Endothelial cell of umbilical vein (primary cell): ENCODE results near the gene PKP4. TPM values are rescaled to one million over a fixed set of nuclear protein-coding genes. Genes with fewer than 3 reads are reported as not detected.
"Not testable (repeated sequence)": the region's sequence is repeated elsewhere in the genome, so short reads cannot be mapped to it uniquely, and the experiment has no call there.

Source experiments
- BruUV-seq: library from RNA; stranded (reverse); fragments of 400-500 nt; replicated peaks from 2 replicates; lab custom pipeline; 2021; lab: Mats Ljungman, UMichigan
- CTCF ChIA-PET: fragments of 300-600, 350-600 bp; sonication (Branson Sonifier 250); formaldehyde crosslinking; loops from one replicate; lab custom pipeline; 2021; ENCODE audit warnings: antibody characterized with exemption, inconsistent platforms; lab: Charles Lee
- POLR2A ChIA-PET: fragments of 300-600, 350-600 bp; sonication (Branson Sonifier 250); formaldehyde crosslinking; loops from one replicate; lab custom pipeline; 2021; ENCODE audit warnings: antibody characterized with exemption, inconsistent platforms; lab: Charles Lee
- DNase-seq: peaks from one replicate; pipeline ENCODE4 v3.0.0-alpha.2; 2011; ENCODE audit warnings: low read depth, low spot score
- FAIRE-seq: peaks from 2 replicates; lab custom pipeline; 2011; peaks lifted over from hg19 to GRCh38; lab: Jason Lieb, UNC
- H2AFZ ChIP-seq: 2 replicates; pipeline ENCODE4 v1.6.0; 2012; ENCODE audit warnings: low read depth, low read length, control low read depth, inconsistent platforms
- H3K27ac ChIP-seq: 2 replicates; pipeline ENCODE4 v1.5.1; 2011; ENCODE audit warnings: low read depth, mild to moderate bottlenecking, control low read depth, low read length, moderate library complexity; ENCODE audit not compliant: insufficient read depth
- H3K27me3 ChIP-seq, 2 experiments: 2 replicates each; pipeline versions ENCODE4 v1.6.0 to v1.6.1; 2011; ENCODE audit warnings: low read length in 2 of 2, mixed read lengths in 1 of 2; ENCODE audit not compliant: control insufficient read depth in 2 of 2, insufficient read depth in 2 of 2
- H3K36me3 ChIP-seq, 2 experiments: 2 replicates in 1 of 2; 3 replicates in 1 of 2; pipeline ENCODE4 v1.5.1; 2011; ENCODE audit warnings: low read length in 2 of 2, mild to moderate bottlenecking in 1 of 2, moderate library complexity in 1 of 2; ENCODE audit not compliant: control insufficient read depth in 2 of 2, insufficient read depth in 2 of 2; ENCODE audit errors: extremely low read depth in 1 of 2
- H3K4me1 ChIP-seq: 3 replicates; pipeline ENCODE4 v1.5.1; 2011; ENCODE audit warnings: mild to moderate bottlenecking, low read length; ENCODE audit not compliant: control insufficient read depth, insufficient read depth; ENCODE audit errors: extremely low read depth
- H3K4me2 ChIP-seq: 2 replicates; pipeline ENCODE4 v1.6.1; 2011; ENCODE audit warnings: low read length, control low read depth, mixed read lengths; ENCODE audit not compliant: insufficient read depth
- H3K4me3 ChIP-seq, 3 experiments: fragments of 200-600 bp in 1 of 3; sonication (generic), shearing (Covaris generic) in 1 of 3; replicated peaks in 1 of 3; 2 replicates each; pipeline ENCODE4 v1.5.1; 2011 to 2016; ENCODE audit warnings: control low read depth in 3 of 3, low read length in 3 of 3, mild to moderate bottlenecking in 2 of 3, inconsistent platforms in 1 of 3, low read depth in 1 of 3, moderate library complexity in 1 of 3; ENCODE audit not compliant: insufficient read depth in 1 of 3
- H3K79me2 ChIP-seq: 2 replicates; pipeline ENCODE4 v1.6.0; 2012; ENCODE audit warnings: low read length, inconsistent platforms; ENCODE audit not compliant: control insufficient read depth, insufficient read depth
- H3K9ac ChIP-seq: replicated peaks from 2 replicates; pipeline ENCODE3; 2011; ENCODE audit warnings: low read length, control low read depth; ENCODE audit not compliant: insufficient read depth; ENCODE audit errors: extremely low read depth
- H3K9me1 ChIP-seq: replicated peaks from 3 replicates; pipeline ENCODE4 v1.6.0; 2011; ENCODE audit warnings: mild to moderate bottlenecking, low read length; ENCODE audit not compliant: control insufficient read depth, insufficient read depth; ENCODE audit errors: extremely low read depth
- H3K9me3 ChIP-seq: replicated peaks from 2 replicates; pipeline ENCODE4 v1.5.1; 2012; ENCODE audit warnings: low read length, inconsistent platforms; ENCODE audit not compliant: control insufficient read depth, insufficient read depth
- H4K20me1 ChIP-seq: replicated peaks from 2 replicates; pipeline ENCODE3; 2011; ENCODE audit warnings: mild to moderate bottlenecking, low read length; ENCODE audit not compliant: control insufficient read depth, insufficient read depth; ENCODE audit errors: extremely low read depth
- dilution Hi-C: fragments of 300-500 bp; cut with MboI; formaldehyde crosslinking; loops from one replicate; pipeline ENCODE4 v1.15.0; 2019; ENCODE audit warnings: low sequenced_read_pairs; ENCODE audit not compliant: extremely low pct_ligation_motif_present
- intact Hi-C: fragments of 100-400 bp; cut with micrococcal nuclease; formaldehyde crosslinking; loops from one replicate; pipeline ENCODE4 v1.10.0; 2022
- polyA plus RNA-seq, 4 experiments: library from polyadenylated mRNA; depleted of rRNA in 3 of 4; stranded (reverse) in 3 of 4; unstranded in 1 of 4; fragments of >200 nt; gene quantifications; 2 replicates each; pipeline versions ENCODE4 v1.2.1 to v1.2.3, GENCODE V29; 2011 to 2012; ENCODE audit warnings: missing spikeins in 1 of 4
- total RNA-seq: library from RNA; stranded (reverse); gene quantifications from 2 replicates; pipeline ENCODE4 v1.2.3, GENCODE V29; 2021

The PKP4 gene
- total and polyA plus RNA-seq, 2 donors (not counting 3 experiments of a cell fraction or from before 2014, with no cell fraction given): 35.4 to 68.5 TPM

- intact Hi-C loops, POLR2A ChIA-PET: not testable (repeated sequence)
Observed at GRCh38 chr2:158472829-158473228, 16.1 kb downstream of the PKP4 start.

DNA sequence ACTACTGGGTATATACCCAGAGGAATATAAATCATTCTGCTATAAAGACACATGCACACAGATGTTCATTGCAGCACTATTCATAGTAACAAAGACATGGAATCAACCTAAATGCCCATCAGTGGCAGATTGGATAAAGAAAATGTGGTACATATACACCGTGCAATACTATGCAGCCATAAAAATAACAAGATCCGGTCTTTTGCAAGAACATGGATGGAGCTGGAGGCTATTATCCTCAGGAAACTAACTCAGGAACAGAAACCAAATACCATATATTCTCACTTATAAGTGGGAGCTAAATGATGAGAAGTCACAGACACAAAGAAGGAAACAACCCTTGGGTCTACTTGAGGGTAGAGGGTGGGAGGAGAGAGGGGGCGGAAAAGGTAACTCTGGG lies 16.5 kb downstream of the PKP4 start:
- H3K4me1 ChIP-seq, H3K4me2 ChIP-seq, H3K9ac ChIP-seq, H3K36me3 ChIP-seq, H3K79me2 ChIP-seq, H3K27me3 ChIP-seq, H4K20me1 ChIP-seq, H3K9me3 ChIP-seq, H3K4me3 ChIP-seq, FAIRE-seq, H3K27ac ChIP-seq, BruUV-seq, H3K9me1 ChIP-seq, POLR2A ChIA-PET, intact Hi-C loops, H2AFZ ChIP-seq, dilution Hi-C loops, DNase-seq: not testable (repeated sequence)
- CTCF ChIA-PET: interaction anchor here (1.3 kb wide), 1 partner anchor 8 kb away, joined by 3 read pairs; no protein-coding TSS in a partner anchor

More at GRCh38 chr2:158472829-158473228, 16.1 kb downstream of the PKP4 start:
- dilution Hi-C loops, H3K27ac ChIP-seq, H3K27me3 ChIP-seq, H2AFZ ChIP-seq, H3K9me3 ChIP-seq, FAIRE-seq, H3K9me1 ChIP-seq, CTCF ChIA-PET, H3K36me3 ChIP-seq, H4K20me1 ChIP-seq, H3K79me2 ChIP-seq, H3K4me3 ChIP-seq, H3K9ac ChIP-seq, H3K4me2 ChIP-seq, DNase-seq, H3K4me1 ChIP-seq, BruUV-seq: not testable (repeated sequence)
